HEK293 (cell line): Measurements from ENCODE around the gene ARFIP2.

ENCODE experiments used
- PBX3 ChIP-seq: sonication (generic); formaldehyde crosslinking; IDR thresholded peaks from 2 replicates; pipeline ENCODE4 v1.8.1; 2022; ENCODE audit warnings: mild to moderate bottlenecking, moderate library complexity, missing genetic modification reagents
- PRDM6 ChIP-seq: fragments of 450-650 bp; formaldehyde crosslinking; IDR thresholded peaks from 2 replicates; pipeline ENCODE4 v1.5.1; 2017; ENCODE audit warnings: missing biosample characterization, missing genetic modification characterization
- ZBTB17 ChIP-seq: fragments of 450-650 bp; formaldehyde crosslinking; IDR thresholded peaks from 2 replicates; pipeline ENCODE4 v1.5.1; 2016; ENCODE audit warnings: missing biosample characterization, missing genetic modification characterization
- ZBTB20 ChIP-seq: fragments of 450-650 bp; formaldehyde crosslinking; IDR thresholded peaks from 2 replicates; pipeline ENCODE4 v1.5.1; 2016; ENCODE audit warnings: missing biosample characterization, missing genetic modification characterization
- ZBTB49 ChIP-seq: fragments of 450-650 bp; formaldehyde crosslinking; IDR thresholded peaks from 2 replicates; pipeline ENCODE4 v1.5.1; 2016; ENCODE audit warnings: missing biosample characterization, missing genetic modification characterization, low read depth
- ZEB2 ChIP-seq: fragments of 450-650 bp; formaldehyde crosslinking; IDR thresholded peaks from 2 replicates; pipeline ENCODE4 v1.5.1; 2016; ENCODE audit warnings: missing biosample characterization, missing genetic modification characterization
- ZNF558 ChIP-seq: fragments of 450-650 bp; formaldehyde crosslinking; IDR thresholded peaks from 2 replicates; pipeline ENCODE4 v1.5.1; 2016; ENCODE audit warnings: missing biosample characterization, missing genetic modification characterization

GRCh38 chr11:6468712-6469495 lies 12.2 kb downstream of the ARFIP2 start:
- TF ChIP-seq ZBTB49 (tag by site-specific recombination) = no peak
- no peak for TF ChIP-seq ZBTB20
- TF ChIP-seq ZBTB17 (tag by site-specific recombination) = peak; percentile 29
- TF ChIP-seq PRDM6 (tag by site-specific recombination) = no peak
- TF ChIP-seq ZEB2 (tag by site-specific recombination) = no peak
- no peak for TF ChIP-seq PBX3 (CRISPR knock-in tag)
- TF ChIP-seq ZNF558 = no peak
